Measurements from ENCODE around the gene RGS21.

GRCh38 chr1:192375306-192375705 lies 58.5 kb downstream of the RGS21 start:
- TF ChIP-seq, protein P1, sequence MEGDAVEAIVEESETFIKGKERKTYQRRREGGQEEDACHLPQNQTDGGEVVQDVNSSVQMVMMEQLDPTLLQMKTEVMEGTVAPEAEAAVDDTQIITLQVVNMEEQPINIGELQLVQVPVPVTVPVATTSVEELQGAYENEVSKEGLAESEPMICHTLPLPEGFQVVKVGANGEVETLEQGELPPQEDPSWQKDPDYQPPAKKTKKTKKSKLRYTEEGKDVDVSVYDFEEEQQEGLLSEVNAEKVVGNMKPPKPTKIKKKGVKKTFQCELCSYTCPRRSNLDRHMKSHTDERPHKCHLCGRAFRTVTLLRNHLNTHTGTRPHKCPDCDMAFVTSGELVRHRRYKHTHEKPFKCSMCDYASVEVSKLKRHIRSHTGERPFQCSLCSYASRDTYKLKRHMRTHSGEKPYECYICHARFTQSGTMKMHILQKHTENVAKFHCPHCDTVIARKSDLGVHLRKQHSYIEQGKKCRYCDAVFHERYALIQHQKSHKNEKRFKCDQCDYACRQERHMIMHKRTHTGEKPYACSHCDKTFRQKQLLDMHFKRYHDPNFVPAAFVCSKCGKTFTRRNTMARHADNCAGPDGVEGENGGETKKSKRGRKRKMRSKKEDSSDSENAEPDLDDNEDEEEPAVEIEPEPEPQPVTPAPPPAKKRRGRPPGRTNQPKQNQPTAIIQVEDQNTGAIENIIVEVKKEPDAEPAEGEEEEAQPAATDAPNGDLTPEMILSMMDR (IDR thresholded peaks at IDR 0.05; ENCODE audit: insufficient read depth, low read length) = no peak
- TF ChIP-seq, protein P2, sequence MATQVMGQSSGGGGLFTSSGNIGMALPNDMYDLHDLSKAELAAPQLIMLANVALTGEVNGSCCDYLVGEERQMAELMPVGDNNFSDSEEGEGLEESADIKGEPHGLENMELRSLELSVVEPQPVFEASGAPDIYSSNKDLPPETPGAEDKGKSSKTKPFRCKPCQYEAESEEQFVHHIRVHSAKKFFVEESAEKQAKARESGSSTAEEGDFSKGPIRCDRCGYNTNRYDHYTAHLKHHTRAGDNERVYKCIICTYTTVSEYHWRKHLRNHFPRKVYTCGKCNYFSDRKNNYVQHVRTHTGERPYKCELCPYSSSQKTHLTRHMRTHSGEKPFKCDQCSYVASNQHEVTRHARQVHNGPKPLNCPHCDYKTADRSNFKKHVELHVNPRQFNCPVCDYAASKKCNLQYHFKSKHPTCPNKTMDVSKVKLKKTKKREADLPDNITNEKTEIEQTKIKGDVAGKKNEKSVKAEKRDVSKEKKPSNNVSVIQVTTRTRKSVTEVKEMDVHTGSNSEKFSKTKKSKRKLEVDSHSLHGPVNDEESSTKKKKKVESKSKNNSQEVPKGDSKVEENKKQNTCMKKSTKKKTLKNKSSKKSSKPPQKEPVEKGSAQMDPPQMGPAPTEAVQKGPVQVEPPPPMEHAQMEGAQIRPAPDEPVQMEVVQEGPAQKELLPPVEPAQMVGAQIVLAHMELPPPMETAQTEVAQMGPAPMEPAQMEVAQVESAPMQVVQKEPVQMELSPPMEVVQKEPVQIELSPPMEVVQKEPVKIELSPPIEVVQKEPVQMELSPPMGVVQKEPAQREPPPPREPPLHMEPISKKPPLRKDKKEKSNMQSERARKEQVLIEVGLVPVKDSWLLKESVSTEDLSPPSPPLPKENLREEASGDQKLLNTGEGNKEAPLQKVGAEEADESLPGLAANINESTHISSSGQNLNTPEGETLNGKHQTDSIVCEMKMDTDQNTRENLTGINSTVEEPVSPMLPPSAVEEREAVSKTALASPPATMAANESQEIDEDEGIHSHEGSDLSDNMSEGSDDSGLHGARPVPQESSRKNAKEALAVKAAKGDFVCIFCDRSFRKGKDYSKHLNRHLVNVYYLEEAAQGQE (IDR thresholded peaks at IDR 0.05; ENCODE audit: insufficient replicate concordance, low read depth) = no peak
- TF ChIP-seq POLR2AphosphoS5 (IDR thresholded peaks at IDR 0.05; ENCODE audit: low read depth) (no peak), GABPA (IDR thresholded peaks at IDR 0.05; ENCODE audit: low read depth) (no peak), SPI1 (IDR thresholded peaks at IDR 0.05; ENCODE audit: borderline replicate concordance, low read depth) (no peak)

All from HL-60 (cell line).